Esophagus muscularis mucosa (tissue), 4 donors: ENCODE data around the gene THBS2. TPM values are rescaled to one million over a fixed set of nuclear protein-coding genes. Genes with fewer than 3 reads are reported as not detected.
A peak's percentile ranks its signal among the peaks of the same experiment; 100 is the strongest.
"Not testable (repeated sequence)": the region's sequence is repeated elsewhere in the genome, so short reads cannot be mapped to it uniquely, and the experiment has no call there.

Experiments used
- DNase-seq: peaks from one replicate; pipeline ENCODE4 v3.0.0-alpha.2; 2017; ENCODE audit errors: extremely low spot score
- H3K27ac ChIP-seq, 4 donors: fragments of 200-600 bp; sonication (generic); replicated peaks in 1 of 4; 1 replicate in 3 of 4; 2 replicates in 1 of 4; pipeline ENCODE4 v1.5.1; 2016 to 2019; ENCODE audit warnings: mild to moderate bottlenecking in 1 of 4
- H3K27me3 ChIP-seq, 4 donors: fragments of 200-600 bp; sonication (generic); one replicate each; pipeline versions ENCODE4 v1.5.1 to v1.6.0; 2016 to 2019
- H3K36me3 ChIP-seq, 4 donors: fragments of 200-600 bp; sonication (generic); one replicate each; pipeline ENCODE4 v1.5.1; 2016 to 2019
- H3K4me1 ChIP-seq, 4 donors: fragments of 200-600 bp; sonication (generic); one replicate each; pipeline ENCODE4 v1.5.1; 2016 to 2019
- H3K4me3 ChIP-seq, 4 donors: fragments of 200-600 bp; sonication (generic); 1 replicate in 2 of 4; 2 replicates in 2 of 4; pipeline ENCODE4 v1.5.1; 2016 to 2019; ENCODE audit warnings: mild to moderate bottlenecking in 4 of 4, moderate library complexity in 1 of 4
- H3K9me3 ChIP-seq, 4 donors: fragments of 200-600 bp; sonication (generic); 1 replicate in 3 of 4; 2 replicates in 1 of 4; pipeline ENCODE4 v1.5.1; 2016 to 2019
- EP300 ChIP-seq: sonication (generic); formaldehyde crosslinking; IDR thresholded peaks from one replicate; pipeline ENCODE4 v1.6.1; 2017; ENCODE audit warnings: antibody characterized with exemption
- POLR2A ChIP-seq: fragments of 450-650 bp; IDR thresholded peaks from one replicate; pipeline ENCODE4 v1.6.1; 2017; ENCODE audit warnings: antibody characterized with exemption, moderate library complexity, mild to moderate bottlenecking, low read depth
- POLR2AphosphoS5 ChIP-seq, 2 donors: sonication (generic); formaldehyde crosslinking; IDR thresholded peaks; one replicate each; pipeline ENCODE4 v1.6.1; 2017; ENCODE audit warnings: antibody characterized with exemption in 2 of 2
- WGBS: methylation state at CpG from one replicate; pipeline ENCODE4 v1.1.5; 2018; 5-methylcytosine and 5-hydroxymethylcytosine counted together
- intact Hi-C: fragments of 100-400 bp; cut with DNase I; formaldehyde crosslinking; loops from one replicate; pipeline ENCODE4 v1.15.1; 2023
- total RNA-seq, 4 donors: library from RNA; depleted of rRNA; stranded (reverse); fragments of >200 nt; gene quantifications; one replicate each; pipeline versions ENCODE4 v1.1.0 to v1.2.1, GENCODE V29; 2016
- TF ChIP-seq, protein P1 (sequence below), 3 experiments: fragments of 200-600 bp in 2 of 3; fragments of 450-650 bp in 1 of 3; sonication (generic) in 2 of 3; IDR thresholded peaks; one replicate each; pipeline ENCODE4 v1.5.1; 2017 to 2019; ENCODE audit warnings: antibody characterized with exemption in 3 of 3, mild to moderate bottlenecking in 2 of 3, moderate library complexity in 1 of 3

Gene THBS2
- total RNA-seq: 10 to 100 TPM; 25.7 to 36.4 (median 28.8) TPM

DNA sequence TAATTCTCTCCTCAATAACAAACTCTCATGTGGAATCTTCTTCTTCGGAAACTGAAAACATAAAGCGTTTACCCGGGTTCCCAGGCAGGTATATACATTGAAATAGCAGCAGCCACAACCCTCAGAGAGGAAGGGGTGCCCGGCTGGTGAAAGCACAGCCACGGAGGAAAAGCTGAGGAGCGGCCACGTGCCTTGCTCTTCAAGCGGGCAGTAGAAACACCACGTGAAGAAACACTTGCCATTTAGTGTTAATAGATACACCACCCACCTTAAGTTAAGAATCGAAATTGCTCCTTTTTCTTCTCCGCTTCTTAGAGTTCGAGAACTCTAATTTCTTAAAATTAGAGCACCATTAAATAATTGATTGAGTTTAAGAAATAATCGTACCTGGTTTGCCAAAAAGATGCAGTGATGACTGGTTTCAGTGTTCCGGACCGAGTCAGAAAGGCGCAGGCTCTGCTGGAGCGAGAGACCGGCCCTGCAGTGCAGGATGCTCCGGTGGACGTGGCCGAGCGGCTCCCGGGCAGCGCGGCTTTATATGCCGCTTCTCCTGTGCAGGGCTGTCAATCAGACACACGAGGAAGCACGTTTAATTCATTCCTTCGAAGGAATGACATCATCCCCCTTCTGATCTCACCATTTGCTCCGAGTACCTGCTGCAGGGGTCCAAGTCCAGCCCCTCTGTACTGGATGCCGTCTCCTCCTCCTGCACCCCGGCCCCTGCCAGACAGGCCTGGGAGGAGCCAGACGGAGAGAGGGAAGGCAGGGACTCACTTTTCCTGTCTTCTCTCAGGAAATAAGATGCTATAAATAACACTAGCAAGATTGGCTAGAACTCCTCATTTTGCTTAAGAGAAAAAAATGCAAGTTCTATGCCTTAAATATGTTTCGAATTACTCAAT is at the start of gene THBS2:
TSS of gene THBS2 (minus strand) at position 510 of the 902 bp plus-strand sequence. CDS start 3,062 bp downstream, outside the sequence.
- Histone ChIP-seq H3K9me3 (no peaks in the 10 kb centered on the region), H3K27ac (peak within 1 kb of the TSS; percentile 46 to 62 (median 56)), H3K36me3 (peaks cover 0 to 6% (median 3%) of the 10 kb centered on the region in 4 donors), H3K27me3 (peaks cover 0 to 14% (median 0%) of the 10 kb centered on the region in 4 donors), H3K4me1 (peaks cover 9 to 42% (median 36%) of the 10 kb centered on the region in 4 donors), H3K4me3 (peak within 1 kb of the TSS; percentile 40 to 54 (median 43))
- TF ChIP-seq, protein P1, sequence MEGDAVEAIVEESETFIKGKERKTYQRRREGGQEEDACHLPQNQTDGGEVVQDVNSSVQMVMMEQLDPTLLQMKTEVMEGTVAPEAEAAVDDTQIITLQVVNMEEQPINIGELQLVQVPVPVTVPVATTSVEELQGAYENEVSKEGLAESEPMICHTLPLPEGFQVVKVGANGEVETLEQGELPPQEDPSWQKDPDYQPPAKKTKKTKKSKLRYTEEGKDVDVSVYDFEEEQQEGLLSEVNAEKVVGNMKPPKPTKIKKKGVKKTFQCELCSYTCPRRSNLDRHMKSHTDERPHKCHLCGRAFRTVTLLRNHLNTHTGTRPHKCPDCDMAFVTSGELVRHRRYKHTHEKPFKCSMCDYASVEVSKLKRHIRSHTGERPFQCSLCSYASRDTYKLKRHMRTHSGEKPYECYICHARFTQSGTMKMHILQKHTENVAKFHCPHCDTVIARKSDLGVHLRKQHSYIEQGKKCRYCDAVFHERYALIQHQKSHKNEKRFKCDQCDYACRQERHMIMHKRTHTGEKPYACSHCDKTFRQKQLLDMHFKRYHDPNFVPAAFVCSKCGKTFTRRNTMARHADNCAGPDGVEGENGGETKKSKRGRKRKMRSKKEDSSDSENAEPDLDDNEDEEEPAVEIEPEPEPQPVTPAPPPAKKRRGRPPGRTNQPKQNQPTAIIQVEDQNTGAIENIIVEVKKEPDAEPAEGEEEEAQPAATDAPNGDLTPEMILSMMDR (IDR thresholded peaks at IDR 0.05): no peak
- TF ChIP-seq EP300: no peak
- TF ChIP-seq POLR2A: no peak
- TF ChIP-seq POLR2AphosphoS5 (IDR thresholded peaks at IDR 0.05): peak; percentile 60 to 79
- intact Hi-C loops: no loop called here
- WGBS: 11% methylated on average over 31 of the region's 34 CpGs
- no peak for DNase-seq

DNA sequence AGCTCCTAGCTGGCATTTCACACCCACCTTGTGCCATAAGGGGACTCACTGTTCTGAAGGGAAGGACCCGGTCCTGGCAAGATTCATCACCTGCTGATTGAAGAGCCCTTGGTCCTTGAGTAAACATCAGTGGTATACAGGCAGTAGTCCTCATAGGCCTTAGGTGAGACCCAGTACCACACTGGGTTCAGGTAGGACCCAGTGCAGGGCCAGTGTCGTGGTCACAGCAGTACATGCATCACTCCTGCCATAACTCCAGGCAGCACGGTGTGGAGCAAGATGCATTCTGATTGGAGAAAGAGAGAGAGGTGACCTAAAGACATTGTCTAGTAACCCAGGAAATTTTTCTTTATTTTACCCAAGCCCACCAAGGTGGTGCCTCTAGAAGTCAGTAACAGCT is 49.1 kb upstream of the THBS2 start:
- TF ChIP-seq POLR2A (no peak), EP300 (no peak), POLR2AphosphoS5 (IDR thresholded peaks at IDR 0.05) (no peak)
- TF ChIP-seq, protein P1 (IDR thresholded peaks at IDR 0.05): no peak
- H3K27me3 ChIP-seq: no peaks in the 10 kb centered on the region
- H3K4me3 ChIP-seq: no peak overlapping the region
- no peak overlapping the region for H3K27ac ChIP-seq
- intact Hi-C loops: no loop called here
- no peaks in the 10 kb centered on the region for H3K4me1 ChIP-seq
- WGBS: 94% methylated on average over 2 of the region's 3 CpGs
- H3K36me3 ChIP-seq: no peaks in the 10 kb centered on the region
- peak; percentile 85 for DNase-seq
- peaks cover 0 to 7% (median 3%) of the 10 kb centered on the region in 4 donors for H3K9me3 ChIP-seq

DNA sequence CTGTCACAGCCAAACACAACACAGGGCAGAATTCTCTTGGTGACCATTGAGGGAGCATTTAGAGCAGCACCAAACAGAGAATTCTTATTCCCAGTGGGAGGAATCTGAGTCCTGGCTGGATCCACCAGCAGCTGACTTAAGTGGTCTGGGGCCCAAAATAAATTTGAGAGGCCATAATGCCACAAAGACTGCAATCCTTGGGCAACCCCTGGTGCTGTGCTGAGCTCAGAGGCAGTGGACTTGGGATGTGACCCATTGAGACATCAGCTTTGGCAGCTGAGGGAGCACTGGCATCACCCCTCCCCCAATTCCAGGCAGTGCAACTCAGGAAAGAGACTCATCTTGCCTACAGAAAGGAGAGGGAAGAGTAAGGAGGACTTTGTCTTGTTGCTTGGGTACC is 48.6 kb upstream of the THBS2 start:
- H3K9me3 ChIP-seq: peaks cover 0 to 7% (median 2%) of the 10 kb centered on the region in 4 donors
- intact Hi-C loops: no loop called here
- H3K27me3 ChIP-seq: no peaks in the 10 kb centered on the region
- H3K4me1 ChIP-seq: no peaks in the 10 kb centered on the region
- no peak for DNase-seq
- no peak overlapping the region for H3K27ac ChIP-seq
- H3K4me3 ChIP-seq: no peak overlapping the region
- TF ChIP-seq EP300: no peak
- no peak for TF ChIP-seq POLR2A
- no peak for TF ChIP-seq POLR2AphosphoS5 (IDR thresholded peaks at IDR 0.05)
- TF ChIP-seq, protein P1 (IDR thresholded peaks at IDR 0.05): no peak
- no peaks in the 10 kb centered on the region for H3K36me3 ChIP-seq

DNA sequence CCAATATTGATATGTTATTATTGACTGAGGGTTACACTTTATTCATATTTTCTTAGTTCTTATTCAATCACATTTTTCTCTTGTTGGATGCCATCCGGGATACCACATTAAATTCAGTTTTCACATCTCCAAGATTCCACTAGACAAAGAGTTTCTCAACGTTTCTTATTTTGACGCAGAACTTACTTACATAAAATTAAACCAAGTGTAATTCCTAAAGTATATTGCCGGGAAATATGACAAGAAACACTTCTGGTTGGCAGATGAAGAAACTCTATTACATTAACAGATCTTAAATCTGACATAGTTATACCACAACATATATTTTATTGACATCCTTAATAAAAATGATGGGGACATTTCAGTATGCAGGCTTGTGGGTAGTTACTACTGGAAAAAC is 47.3 kb upstream of the THBS2 start:
- H3K36me3 ChIP-seq: no peaks in the 10 kb centered on the region
- no peaks in the 10 kb centered on the region for H3K4me1 ChIP-seq
- no peak overlapping the region for H3K4me3 ChIP-seq
- DNase-seq: no peak
- peaks cover 0 to 7% (median 0%) of the 10 kb centered on the region in 4 donors for H3K9me3 ChIP-seq
- intact Hi-C loops: no loop called here
- H3K27ac ChIP-seq: no peak overlapping the region
- no peaks in the 10 kb centered on the region for H3K27me3 ChIP-seq
- WGBS: 86% methylated on average over 4 of the region's 4 CpGs
- TF ChIP-seq POLR2A (no peak), POLR2AphosphoS5 (IDR thresholded peaks at IDR 0.05) (no peak), EP300 (no peak)
- TF ChIP-seq, protein P1 (IDR thresholded peaks at IDR 0.05): no peak

DNA sequence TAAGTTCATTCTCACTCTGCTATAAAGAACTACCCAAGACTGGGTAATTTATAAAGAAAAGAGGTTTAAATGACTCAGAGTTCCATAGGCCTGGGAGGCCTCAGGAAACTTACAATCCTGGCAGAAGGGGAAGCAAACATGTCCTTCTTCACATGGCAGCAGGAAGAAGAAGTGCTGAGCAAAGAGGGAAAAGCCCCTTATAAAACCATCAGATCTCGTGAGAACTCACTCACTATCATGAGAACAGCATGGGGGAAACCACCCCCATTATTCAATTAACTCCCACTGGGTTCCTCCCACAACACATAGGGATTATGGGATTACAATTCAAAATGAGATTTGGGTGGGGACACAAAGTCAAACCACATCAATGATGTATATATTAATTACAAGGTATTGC is 45.0 kb upstream of the THBS2 start:
- H3K9me3 ChIP-seq, H3K4me3 ChIP-seq, H3K27me3 ChIP-seq, DNase-seq, H3K36me3 ChIP-seq, H3K27ac ChIP-seq, H3K4me1 ChIP-seq, intact Hi-C loops: not testable (repeated sequence)
- 83% methylated on average over 1 of the region's 1 CpG for WGBS
